HepG2 (cell line): ENCODE measurements around the gene TGIF1. TPM values are rescaled to one million over a fixed set of nuclear protein-coding genes. Genes with fewer than 3 reads are reported as not detected.
A peak's percentile ranks its signal among the peaks of the same experiment; 100 is the strongest.

Source experiments
- ATAC-seq: fragments of 200-7000 bp; cut with Tn5 transposase; 3 replicates; pipeline ENCODE4 v1.9.1; 2020; ENCODE audit warnings: mild to moderate bottlenecking, moderate library complexity
- BruUV-seq: library from RNA; stranded (reverse); fragments of 400-500 nt; replicated peaks from 2 replicates; lab custom pipeline; 2021; lab: Mats Ljungman, UMichigan
- CTCF ChIA-PET: fragments of 300-600 bp; formaldehyde crosslinking; extraction: SDS; loops from one replicate; lab custom pipeline; 2021; ENCODE audit warnings: low total read pairs, inconsistent platforms, low intra/inter-chr PET ratio; lab: Yijun Ruan, JAX
- POLR2A ChIA-PET: fragments of 350-600 bp; sonication (Branson Sonifier 250); formaldehyde crosslinking; loops from one replicate; lab custom pipeline; 2020; ENCODE audit warnings: antibody characterized with exemption, inconsistent platforms; lab: Yijun Ruan, JAX
- DNase-seq: peaks from one replicate; pipeline ENCODE4 v3.0.0-alpha.2; 2015; ENCODE audit warnings: low spot score
- FAIRE-seq: peaks from 3 replicates; lab custom pipeline; 2011; peaks lifted over from hg19 to GRCh38; lab: Jason Lieb, UNC
- H2AFZ ChIP-seq: one replicate; pipeline ENCODE4 v1.6.1; 2011; ENCODE audit warnings: low read length, inconsistent platforms
- H3K27ac ChIP-seq: fragments of 300-600 bp; 3 replicates; pipeline ENCODE4 v1.8.0; 2011; ENCODE audit warnings: mixed run types, mild to moderate bottlenecking, mixed read lengths, low read length, inconsistent platforms; ENCODE audit not compliant: insufficient read depth; ENCODE audit errors: extremely low read length
- H3K27me3 ChIP-seq, 2 experiments: fragments of 200-600 bp in 1 of 2; 2 replicates in 1 of 2; 3 replicates in 1 of 2; pipeline versions ENCODE4 v1.6.0 to v1.8.0; 2011; ENCODE audit warnings: low read length in 2 of 2, mild to moderate bottlenecking in 2 of 2, moderate library complexity in 2 of 2, inconsistent platforms in 1 of 2; ENCODE audit not compliant: insufficient read depth in 2 of 2, control insufficient read depth in 1 of 2
- H3K36me3 ChIP-seq, 2 experiments: fragments of 200-600 bp in 1 of 2; replicated peaks in 1 of 2; 2 replicates in 1 of 2; 3 replicates in 1 of 2; pipeline versions ENCODE4 v1.5.1 to v1.8.0; 2011; ENCODE audit warnings: low read length in 2 of 2, inconsistent platforms in 1 of 2; ENCODE audit not compliant: insufficient read depth in 2 of 2, control insufficient read depth in 1 of 2
- H3K4me1 ChIP-seq: 2 replicates; pipeline ENCODE4 v1.5.1; 2012; ENCODE audit warnings: low read length, inconsistent platforms; ENCODE audit not compliant: insufficient read depth
- H3K4me2 ChIP-seq: 2 replicates; pipeline ENCODE4 v1.6.0; 2011; ENCODE audit warnings: low read depth, low read length, inconsistent platforms
- H3K4me3 ChIP-seq, 3 experiments: fragments of 200-600 bp in 1 of 3; sonication (generic), shearing (Covaris generic) in 1 of 3; replicated peaks in 1 of 3; 2 replicates each; pipeline ENCODE4 v1.5.1; 2011 to 2016; ENCODE audit warnings: low read length in 3 of 3, inconsistent platforms in 2 of 3, low read depth in 2 of 3, mild to moderate bottlenecking in 2 of 3, control low read depth in 1 of 3, mixed read lengths in 1 of 3; ENCODE audit not compliant: insufficient read depth in 1 of 3
- H3K79me2 ChIP-seq: one replicate; pipeline ENCODE4 v1.6.1; 2011; ENCODE audit warnings: low read length, inconsistent platforms; ENCODE audit not compliant: insufficient read depth
- H3K9ac ChIP-seq: 2 replicates; pipeline ENCODE4 v1.6.0; 2011; ENCODE audit warnings: mild to moderate bottlenecking, low read depth, low read length, inconsistent platforms; ENCODE audit not compliant: insufficient read depth
- H3K9me3 ChIP-seq: 2 replicates; pipeline ENCODE4 v1.5.1; 2012; ENCODE audit warnings: mild to moderate bottlenecking, low read length
- H4K20me1 ChIP-seq: 2 replicates; pipeline ENCODE4 v1.6.0; 2011; ENCODE audit warnings: inconsistent platforms, mild to moderate bottlenecking, low read length, moderate library complexity; ENCODE audit not compliant: insufficient read depth
- EED ChIP-seq: sonication (generic); formaldehyde crosslinking; IDR thresholded peaks from 2 replicates; pipeline ENCODE4 v1.5.0; 2020; ENCODE audit warnings: mild to moderate bottlenecking, missing genetic modification reagents
- MED13 ChIP-seq: sonication (generic); formaldehyde crosslinking; IDR thresholded peaks from 2 replicates; pipeline ENCODE4 v1.5.0; 2020; ENCODE audit warnings: missing genetic modification reagents
- NR2F2 ChIP-seq: IDR thresholded peaks from 2 replicates; pipeline ENCODE4 v1.6.1; 2012; ENCODE audit warnings: low read depth, inconsistent platforms, borderline replicate concordance
- PLRG1 ChIP-seq: fragments of 450-650 bp; conservative IDR thresholded peaks from 2 replicates; pipeline ENCODE4 v1.6.1; 2016
- SIN3A ChIP-seq: IDR thresholded peaks from 2 replicates; pipeline ENCODE4 v1.6.1; 2011; ENCODE audit warnings: low read depth, mild to moderate bottlenecking, control low read depth, low read length, borderline replicate concordance
- XRCC5 ChIP-seq: fragments of 200-400 bp; formaldehyde crosslinking; optimal IDR thresholded peaks from 2 replicates; pipeline ENCODE3; 2017; ENCODE audit warnings: mild to moderate bottlenecking, low read length
- YEATS2 ChIP-seq: sonication (generic); formaldehyde crosslinking; IDR thresholded peaks from 2 replicates; pipeline ENCODE4 v1.4.0; 2020; ENCODE audit warnings: missing genetic modification reagents, borderline replicate concordance
- ZNF558 ChIP-seq: sonication (generic); formaldehyde crosslinking; IDR thresholded peaks from 2 replicates; pipeline ENCODE4 v1.9.0; 2022; ENCODE audit warnings: mild to moderate bottlenecking, missing genetic modification reagents, borderline replicate concordance
- ZNF564 ChIP-seq: sonication (generic); formaldehyde crosslinking; IDR thresholded peaks from 2 replicates; pipeline ENCODE4 v1.8.1; 2023; ENCODE audit warnings: mild to moderate bottlenecking, missing genetic modification reagents
- WGBS: methylation state at CpG from one replicate; pipeline ENCODE4 v1.1.6; 2017; ENCODE audit warnings: low lambda C conversion rate; 5-methylcytosine and 5-hydroxymethylcytosine counted together
- in situ Hi-C: cut with HindIII; loops from 2 replicates; pipeline ENCODE4 v1.10.0; 2017; ENCODE audit warnings: low pct_unique_long_range_greater_than_20kb; ENCODE audit not compliant: extremely low pct_ligation_motif_present
- intact Hi-C: fragments of 100-400 bp; cut with micrococcal nuclease; formaldehyde crosslinking; loops from one replicate; pipeline ENCODE4 v1.10.0; 2022; ENCODE audit not compliant: unreplicated experiment
- polyA plus RNA-seq, 8 experiments: library from polyadenylated mRNA; depleted of rRNA in 3 of 8; stranded (reverse) in 7 of 8; unstranded in 1 of 8; fragments of >200 nt; fragmentation: Illumina TruSeq in 4 of 8; extraction: Trizol in 4 of 8; gene quantifications; 2 replicates each; pipeline versions ENCODE4 v1.2.1 to v1.2.3, GENCODE V29; 2011 to 2016; ENCODE audit warnings: low read depth in 4 of 8, missing spikeins in 1 of 8, mixed read lengths in 1 of 8; ENCODE audit not compliant: insufficient read depth in 1 of 8
- total RNA-seq, 5 experiments: library from RNA; depleted of rRNA; stranded (reverse); fragments of >200 nt; fragmentation: Illumina TruSeq; extraction: Trizol; gene quantifications; 2 replicates each; pipeline ENCODE4 v1.2.3, GENCODE V29; 2016; ENCODE audit warnings: low read depth in 1 of 5
- TF ChIP-seq, protein P1 (sequence below): sonication (generic); formaldehyde crosslinking; IDR thresholded peaks from 2 replicates; pipeline ENCODE4 v1.4.0; 2020; ENCODE audit warnings: missing genetic modification reagents
- TF ChIP-seq, protein P2 (sequence below): sonication (generic); formaldehyde crosslinking; IDR thresholded peaks from 2 replicates; pipeline ENCODE4 v1.8.1; 2023; ENCODE audit warnings: mild to moderate bottlenecking, inconsistent platforms, moderate library complexity, missing genetic modification reagents, borderline replicate concordance

Gene TGIF1
- total and polyA plus RNA-seq, 2 of the 13 experiments (the other 11 are each of a cell fraction or from before 2014, with no cell fraction given), result 50.0 to 76.1 TPM

DNA sequence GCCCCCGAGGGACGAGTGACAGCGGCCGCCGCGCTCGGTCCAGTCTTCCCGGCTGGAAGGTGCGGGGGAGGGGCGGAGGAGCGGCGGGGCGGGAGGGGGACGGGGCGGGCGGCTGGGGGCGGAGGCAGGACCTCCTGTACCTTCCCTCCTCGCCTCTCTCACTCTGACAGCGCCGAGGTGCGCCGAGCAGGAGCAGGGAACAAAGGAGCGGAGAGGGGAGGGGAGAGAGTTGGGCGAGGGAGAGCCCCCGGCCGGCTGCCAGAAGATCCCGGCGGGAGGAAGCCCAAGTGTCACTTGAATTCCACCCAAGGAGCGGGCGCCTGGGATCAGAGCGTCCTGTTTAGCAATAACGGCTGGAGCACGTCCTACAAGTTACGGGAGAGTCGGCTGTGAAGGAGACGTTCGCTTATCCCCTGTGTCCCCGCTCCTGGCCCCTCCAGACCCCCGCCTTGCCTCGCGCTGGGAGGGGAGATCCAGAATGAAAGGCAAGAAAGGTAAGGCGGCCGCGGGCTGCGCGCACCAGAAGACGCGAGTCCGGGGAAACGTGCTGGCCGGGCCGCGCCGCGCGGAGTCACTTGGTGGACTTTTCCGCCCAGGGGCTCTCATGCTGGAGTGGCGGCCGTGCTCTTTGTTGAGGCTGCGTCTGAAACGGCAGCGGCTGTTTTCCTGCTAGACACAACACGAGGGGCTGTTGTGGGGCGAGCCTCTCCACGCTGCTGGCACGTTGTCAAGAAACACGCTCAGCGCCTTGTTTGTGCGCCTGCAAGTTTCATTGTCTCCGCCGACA is at the start of gene TGIF1 (continued):
- TF ChIP-seq, protein P1, sequence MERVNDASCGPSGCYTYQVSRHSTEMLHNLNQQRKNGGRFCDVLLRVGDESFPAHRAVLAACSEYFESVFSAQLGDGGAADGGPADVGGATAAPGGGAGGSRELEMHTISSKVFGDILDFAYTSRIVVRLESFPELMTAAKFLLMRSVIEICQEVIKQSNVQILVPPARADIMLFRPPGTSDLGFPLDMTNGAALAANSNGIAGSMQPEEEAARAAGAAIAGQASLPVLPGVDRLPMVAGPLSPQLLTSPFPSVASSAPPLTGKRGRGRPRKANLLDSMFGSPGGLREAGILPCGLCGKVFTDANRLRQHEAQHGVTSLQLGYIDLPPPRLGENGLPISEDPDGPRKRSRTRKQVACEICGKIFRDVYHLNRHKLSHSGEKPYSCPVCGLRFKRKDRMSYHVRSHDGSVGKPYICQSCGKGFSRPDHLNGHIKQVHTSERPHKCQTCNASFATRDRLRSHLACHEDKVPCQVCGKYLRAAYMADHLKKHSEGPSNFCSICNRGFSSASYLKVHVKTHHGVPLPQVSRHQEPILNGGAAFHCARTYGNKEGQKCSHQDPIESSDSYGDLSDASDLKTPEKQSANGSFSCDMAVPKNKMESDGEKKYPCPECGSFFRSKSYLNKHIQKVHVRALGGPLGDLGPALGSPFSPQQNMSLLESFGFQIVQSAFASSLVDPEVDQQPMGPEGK (CRISPR knock-in tag), result peak; percentile 84
- TF ChIP-seq XRCC5 (peak; percentile 30), ZNF558 (0 out of 2 replicates have a peak, but pooled peaks have one; percentile 75), NR2F2 (no peak), EED (CRISPR knock-in tag) (0 out of 2 replicates have a peak, but pooled peaks have one; percentile 21), YEATS2 (CRISPR knock-in tag) (no peak), MED13 (CRISPR knock-in tag) (peak; percentile 63), PLRG1 (no peak), SIN3A (peak; percentile 85)

DNA sequence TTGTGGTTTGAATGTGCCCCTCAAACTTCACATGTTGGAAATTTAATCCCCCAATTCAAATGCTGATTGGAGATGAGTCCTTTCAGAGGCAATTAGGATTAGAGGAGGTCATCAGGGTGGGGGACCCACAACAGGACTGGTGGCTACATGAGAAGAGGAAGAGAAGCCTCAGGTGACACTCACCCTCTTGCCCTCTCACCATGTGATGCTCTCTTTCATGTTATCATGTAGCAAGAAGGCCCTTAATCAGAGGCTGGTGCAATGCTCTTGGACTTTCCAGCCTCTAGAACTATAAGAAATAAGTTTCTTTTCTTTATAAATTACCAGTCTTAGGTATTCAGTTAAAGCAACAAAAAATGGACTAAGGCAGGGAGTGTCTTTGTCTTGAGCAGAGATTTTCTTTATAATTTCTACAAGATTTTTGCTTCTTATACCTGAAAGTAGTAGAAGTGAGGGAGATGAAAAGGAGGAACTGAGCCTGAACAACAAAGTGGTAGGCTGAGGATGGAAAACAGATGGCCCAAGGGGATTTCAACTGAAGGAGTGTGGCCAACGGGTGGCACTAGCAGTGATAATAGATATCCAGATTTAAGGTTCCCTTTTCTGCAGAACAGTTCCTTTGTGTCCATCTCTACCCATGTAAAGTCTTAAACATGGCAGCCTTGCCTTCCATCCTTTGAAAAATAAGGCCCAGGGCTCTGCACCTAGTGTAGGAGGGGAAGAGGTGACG is 49.2 kb upstream of the TGIF1 start:
- intact Hi-C loops, result no loop called here
- ATAC-seq (no peak), FAIRE-seq (no peak), DNase-seq (no peak)
- 0 out of 2 replicates have a peak, but pooled peaks have one; percentile 54 for TF ChIP-seq ZNF564 (CRISPR knock-in tag)
- TF ChIP-seq, protein P2, sequence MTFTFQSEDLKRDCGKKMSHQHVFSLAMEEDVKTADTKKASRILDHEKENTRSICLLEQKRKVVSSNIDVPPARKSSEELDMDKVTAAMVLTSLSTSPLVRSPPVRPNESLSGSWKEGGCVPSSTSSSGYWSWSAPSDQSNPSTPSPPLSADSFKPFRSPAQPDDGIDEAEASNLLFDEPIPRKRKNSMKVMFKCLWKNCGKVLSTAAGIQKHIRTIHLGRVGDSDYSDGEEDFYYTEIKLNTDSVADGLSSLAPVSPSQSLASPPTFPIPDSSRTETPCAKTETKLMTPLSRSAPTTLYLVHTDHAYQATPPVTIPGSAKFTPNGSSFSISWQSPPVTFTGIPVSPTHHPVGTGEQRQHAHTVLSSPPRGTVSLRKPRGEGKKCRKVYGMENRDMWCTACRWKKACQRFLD, result no peak
- BruUV-seq, result no TSS peak
- POLR2A ChIA-PET, result no interaction called here
- in situ Hi-C loops, result no loop called here
- no peaks in the 10 kb centered on the region for H3K27me3 ChIP-seq
- H3K9me3 ChIP-seq, result no peaks in the 10 kb centered on the region
- H3K4me1 ChIP-seq, result no peaks in the 10 kb centered on the region
- H3K27ac ChIP-seq, result no peak overlapping the region
- H3K79me2 ChIP-seq, result no peaks in the 10 kb centered on the region
- CTCF ChIA-PET, result no interaction called here
- 15% methylated on average over 2 of the region's 2 CpGs for WGBS
- H3K9ac ChIP-seq, result no peak overlapping the region
- no peak overlapping the region for H2AFZ ChIP-seq
- H3K4me2 ChIP-seq, result no peak overlapping the region
- H3K36me3 ChIP-seq, result no peaks in the 10 kb centered on the region
- H3K4me3 ChIP-seq, result no peak overlapping the region
- H4K20me1 ChIP-seq, result no peaks in the 10 kb centered on the region
